A673 (cell line): ENCODE data around the gene CNOT8.

Experiments
- EZH2 ChIP-seq: fragments of 200-600 bp; sonication (generic); IDR thresholded peaks from 2 replicates; pipeline ENCODE4 v1.6.1; 2017; ENCODE audit warnings: borderline replicate concordance, low read depth, mild to moderate bottlenecking, mixed read lengths, antibody characterized with exemption, low read length; ENCODE audit not compliant: poor library complexity, severe bottlenecking
- TF ChIP-seq, protein P1 (sequence below): fragments of 300-800, 200-600 bp; sonication (generic); conservative IDR thresholded peaks from 2 replicates; pipeline ENCODE4 v1.5.1; 2017; ENCODE audit warnings: low read depth, mild to moderate bottlenecking, antibody characterized with exemption, low read length, moderate library complexity, mixed read lengths

DNA sequence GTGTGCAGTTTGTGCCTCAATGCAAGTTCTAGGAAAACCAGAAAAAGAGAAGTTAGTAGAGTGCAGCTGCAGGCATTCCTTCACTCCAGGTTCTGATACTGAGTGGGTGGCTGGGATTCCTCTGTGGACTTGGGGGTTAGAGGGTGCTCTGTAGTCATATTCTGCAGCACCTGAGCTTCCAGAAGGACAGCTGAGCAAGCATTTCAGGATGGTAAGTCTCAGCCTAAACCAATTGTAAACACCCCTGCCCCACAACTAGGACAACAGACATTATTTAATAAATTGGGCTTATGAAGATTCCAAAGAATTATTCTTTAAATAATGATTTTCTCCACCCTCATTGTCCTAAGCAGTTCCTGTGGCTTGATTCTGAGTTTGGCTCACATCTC lies 17.2 kb upstream of the CNOT8 start:
- TF ChIP-seq EZH2 = no peak
- TF ChIP-seq, protein P1, sequence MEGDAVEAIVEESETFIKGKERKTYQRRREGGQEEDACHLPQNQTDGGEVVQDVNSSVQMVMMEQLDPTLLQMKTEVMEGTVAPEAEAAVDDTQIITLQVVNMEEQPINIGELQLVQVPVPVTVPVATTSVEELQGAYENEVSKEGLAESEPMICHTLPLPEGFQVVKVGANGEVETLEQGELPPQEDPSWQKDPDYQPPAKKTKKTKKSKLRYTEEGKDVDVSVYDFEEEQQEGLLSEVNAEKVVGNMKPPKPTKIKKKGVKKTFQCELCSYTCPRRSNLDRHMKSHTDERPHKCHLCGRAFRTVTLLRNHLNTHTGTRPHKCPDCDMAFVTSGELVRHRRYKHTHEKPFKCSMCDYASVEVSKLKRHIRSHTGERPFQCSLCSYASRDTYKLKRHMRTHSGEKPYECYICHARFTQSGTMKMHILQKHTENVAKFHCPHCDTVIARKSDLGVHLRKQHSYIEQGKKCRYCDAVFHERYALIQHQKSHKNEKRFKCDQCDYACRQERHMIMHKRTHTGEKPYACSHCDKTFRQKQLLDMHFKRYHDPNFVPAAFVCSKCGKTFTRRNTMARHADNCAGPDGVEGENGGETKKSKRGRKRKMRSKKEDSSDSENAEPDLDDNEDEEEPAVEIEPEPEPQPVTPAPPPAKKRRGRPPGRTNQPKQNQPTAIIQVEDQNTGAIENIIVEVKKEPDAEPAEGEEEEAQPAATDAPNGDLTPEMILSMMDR = no peak
